ENCODE results near the gene CTIF.

The CTIF gene

DNA sequence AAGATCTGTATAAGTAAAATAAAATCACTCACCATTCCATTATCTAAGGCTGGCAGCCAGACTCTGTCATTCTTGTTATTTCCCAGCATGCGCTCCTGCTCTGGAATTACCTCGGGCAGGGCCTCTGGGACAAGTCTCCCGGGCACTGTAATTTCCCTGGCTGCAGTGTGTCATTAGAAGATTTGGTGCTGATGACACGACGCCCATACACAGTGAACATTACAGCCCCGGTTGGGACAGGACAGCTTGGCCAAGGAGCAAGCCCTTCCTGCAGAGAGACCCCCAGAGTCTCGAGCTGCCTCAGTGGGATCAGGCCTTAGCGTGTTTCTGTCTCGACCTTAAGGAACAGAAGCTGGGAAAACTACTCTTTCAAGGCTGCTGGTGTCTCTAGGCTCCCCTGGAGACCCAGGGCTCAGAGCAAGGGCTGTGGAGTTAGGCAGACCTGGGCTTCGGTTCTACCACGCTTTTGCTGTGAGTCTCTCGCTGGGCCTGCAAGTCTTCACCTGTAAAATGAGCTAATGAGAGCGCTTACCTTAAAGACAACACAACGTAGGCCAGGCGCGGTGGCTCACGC, 372.2 kb downstream of the CTIF start:
- TF ChIP-seq, protein P1, sequence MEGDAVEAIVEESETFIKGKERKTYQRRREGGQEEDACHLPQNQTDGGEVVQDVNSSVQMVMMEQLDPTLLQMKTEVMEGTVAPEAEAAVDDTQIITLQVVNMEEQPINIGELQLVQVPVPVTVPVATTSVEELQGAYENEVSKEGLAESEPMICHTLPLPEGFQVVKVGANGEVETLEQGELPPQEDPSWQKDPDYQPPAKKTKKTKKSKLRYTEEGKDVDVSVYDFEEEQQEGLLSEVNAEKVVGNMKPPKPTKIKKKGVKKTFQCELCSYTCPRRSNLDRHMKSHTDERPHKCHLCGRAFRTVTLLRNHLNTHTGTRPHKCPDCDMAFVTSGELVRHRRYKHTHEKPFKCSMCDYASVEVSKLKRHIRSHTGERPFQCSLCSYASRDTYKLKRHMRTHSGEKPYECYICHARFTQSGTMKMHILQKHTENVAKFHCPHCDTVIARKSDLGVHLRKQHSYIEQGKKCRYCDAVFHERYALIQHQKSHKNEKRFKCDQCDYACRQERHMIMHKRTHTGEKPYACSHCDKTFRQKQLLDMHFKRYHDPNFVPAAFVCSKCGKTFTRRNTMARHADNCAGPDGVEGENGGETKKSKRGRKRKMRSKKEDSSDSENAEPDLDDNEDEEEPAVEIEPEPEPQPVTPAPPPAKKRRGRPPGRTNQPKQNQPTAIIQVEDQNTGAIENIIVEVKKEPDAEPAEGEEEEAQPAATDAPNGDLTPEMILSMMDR (IDR thresholded peaks at IDR 0.05), result no peak

Measured in LNCAP (cell line).